Diencephalon (tissue), 1 donor: ENCODE results near the gene VRK3. TPM values are rescaled to one million over a fixed set of nuclear protein-coding genes. Genes with fewer than 3 reads are reported as not detected.

Source experiments
- total RNA-seq: library from RNA; depleted of rRNA; stranded (reverse); fragments of >200 nt; gene quantifications from one replicate; pipeline ENCODE4 v1.2.3, GENCODE V29; 2014

VRK3 gene, protein sequence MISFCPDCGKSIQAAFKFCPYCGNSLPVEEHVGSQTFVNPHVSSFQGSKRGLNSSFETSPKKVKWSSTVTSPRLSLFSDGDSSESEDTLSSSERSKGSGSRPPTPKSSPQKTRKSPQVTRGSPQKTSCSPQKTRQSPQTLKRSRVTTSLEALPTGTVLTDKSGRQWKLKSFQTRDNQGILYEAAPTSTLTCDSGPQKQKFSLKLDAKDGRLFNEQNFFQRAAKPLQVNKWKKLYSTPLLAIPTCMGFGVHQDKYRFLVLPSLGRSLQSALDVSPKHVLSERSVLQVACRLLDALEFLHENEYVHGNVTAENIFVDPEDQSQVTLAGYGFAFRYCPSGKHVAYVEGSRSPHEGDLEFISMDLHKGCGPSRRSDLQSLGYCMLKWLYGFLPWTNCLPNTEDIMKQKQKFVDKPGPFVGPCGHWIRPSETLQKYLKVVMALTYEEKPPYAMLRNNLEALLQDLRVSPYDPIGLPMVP
- 27.5 TPM for total RNA-seq

DNA sequence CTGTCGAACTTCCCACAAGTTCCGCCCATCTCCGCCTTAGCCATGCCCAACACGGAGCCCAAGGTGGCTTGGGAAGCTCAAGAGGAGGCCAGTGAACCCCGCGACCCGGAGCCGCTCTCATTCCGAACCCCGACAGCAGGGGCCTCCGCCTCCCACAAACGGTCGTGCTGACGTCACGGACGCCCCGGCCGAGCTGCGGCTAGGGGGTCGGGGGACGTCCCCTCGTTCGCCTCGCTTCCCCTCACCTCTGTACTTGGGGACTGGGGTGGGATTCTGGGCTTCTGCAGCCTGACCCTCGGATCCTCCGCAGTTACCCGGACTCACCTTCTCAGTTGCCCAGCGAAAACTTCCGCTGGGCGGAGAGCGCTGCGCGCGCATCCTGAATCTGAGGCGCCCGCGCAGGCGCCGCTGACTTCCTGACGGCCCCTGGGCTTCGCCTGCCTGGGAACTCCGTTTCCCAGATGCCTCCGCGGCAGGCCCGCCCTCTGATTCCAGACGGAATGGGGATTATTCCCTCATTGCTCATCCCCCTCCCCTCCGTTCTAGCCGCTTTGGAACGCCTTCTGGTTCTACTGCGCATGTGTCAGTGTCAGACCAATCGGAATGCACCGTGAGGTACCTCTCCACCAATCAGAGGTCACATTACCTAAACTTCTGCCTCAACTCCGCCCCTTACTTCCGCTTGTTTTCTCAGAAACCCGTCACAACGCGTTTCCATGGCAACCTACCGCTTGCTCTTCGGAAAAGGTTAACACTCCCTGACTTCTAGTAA lies at the start of gene VRK3:
TSS of gene VRK3 (minus strand) at position 351 of the 772 bp plus-strand sequence. CDS start 9,210 bp downstream, outside the sequence.

DNA sequence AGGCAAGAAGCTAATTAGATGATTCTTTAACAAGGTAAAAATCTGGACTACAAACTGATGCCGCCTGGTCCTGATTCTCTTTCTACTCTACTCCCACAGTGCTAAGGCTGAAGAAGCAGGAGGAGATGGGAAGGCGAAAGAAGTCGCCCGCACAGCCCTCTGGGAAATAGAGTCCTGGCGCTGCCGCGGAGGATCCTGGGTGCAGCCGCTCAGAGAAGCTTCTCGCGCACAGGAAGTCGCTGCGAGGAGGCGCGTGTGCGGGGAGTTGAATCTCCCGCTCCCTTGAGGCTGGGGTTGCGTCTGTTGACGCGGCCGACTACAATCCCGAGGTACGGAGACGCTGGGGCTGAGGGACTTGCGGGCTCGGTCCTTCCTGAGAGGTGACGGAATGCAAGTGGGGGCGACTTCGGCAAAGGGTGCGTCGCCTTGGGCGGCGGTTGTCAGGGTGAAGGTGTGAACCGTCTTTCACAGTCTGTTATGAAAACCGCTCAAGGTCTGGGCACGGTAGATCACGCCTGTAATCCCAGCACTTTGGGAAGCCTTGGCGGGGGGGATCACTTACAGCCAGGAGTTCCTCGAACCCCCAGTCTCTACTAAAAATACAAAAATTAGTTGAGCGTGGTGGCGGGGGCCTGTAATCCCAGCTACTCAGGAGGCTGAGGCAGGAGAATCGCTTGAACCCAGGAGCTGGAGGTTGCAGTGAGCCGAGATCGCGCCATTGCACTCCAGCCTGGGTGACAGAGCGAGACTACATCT lies 800 bp upstream of the VRK3 start, which contains the start of gene ZNF473:
TSS of gene ZNF473 (plus strand) at position 212 of the 756 bp plus-strand sequence. CDS start 5,078 bp downstream, outside the sequence.

DNA sequence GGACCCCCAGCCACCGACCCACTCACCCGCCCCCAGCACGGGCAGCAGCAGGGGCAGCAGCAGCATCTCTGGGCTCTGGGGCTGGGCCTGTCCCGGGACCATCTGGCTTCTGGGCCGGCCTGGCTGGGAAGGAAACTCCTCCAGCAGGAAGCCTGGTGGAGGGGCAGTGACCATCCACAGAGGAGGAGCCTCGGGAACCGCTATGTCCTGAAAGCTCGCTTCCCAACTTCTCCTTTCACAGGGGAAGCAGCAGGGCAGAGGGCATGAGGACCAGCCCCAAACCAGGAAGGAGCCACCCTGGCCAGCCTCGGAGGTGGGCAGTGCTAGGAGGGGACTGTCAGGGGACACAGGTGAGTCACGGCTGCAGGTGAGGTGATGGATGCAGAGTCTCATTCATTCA lies 64.2 kb downstream of the VRK3 start, which contains the start of gene SIGLEC11:
TSS of gene SIGLEC11 (minus strand) at position 193 of the 400 bp plus-strand sequence. CDS start at position 102, 91 bp downstream.

DNA sequence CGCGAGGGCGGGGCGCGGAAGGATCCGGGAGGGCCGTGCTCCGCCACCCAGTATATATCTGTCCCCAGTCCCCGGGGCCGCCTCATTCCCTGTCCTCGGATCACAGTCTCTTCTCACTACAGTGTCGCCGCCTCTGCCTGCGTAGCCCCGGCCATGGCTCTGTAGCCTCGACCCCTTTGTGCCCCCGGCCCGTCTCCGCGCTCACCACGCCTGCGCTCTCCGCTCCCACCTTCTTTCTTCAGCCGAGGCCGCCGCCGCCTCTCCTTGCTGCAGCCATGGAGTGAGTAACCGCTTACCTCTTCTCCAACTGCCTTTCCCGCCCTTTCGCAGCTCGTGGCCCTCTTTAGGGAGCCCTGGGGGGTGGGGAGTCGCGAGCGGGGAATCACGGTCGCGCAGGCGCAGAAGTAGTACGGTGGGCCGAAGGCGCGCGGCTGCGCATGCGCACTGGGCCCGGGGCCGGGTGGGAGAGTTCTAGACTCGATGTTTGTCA lies 96.0 kb downstream of the VRK3 start, which contains the start of the genes ATF5 and NUP62:
TSS of gene ATF5 (plus strand) at position 85 of the 490 bp plus-strand sequence. CDS start 1,646 bp downstream, outside the sequence.
TSS of gene NUP62 (minus strand) at position 384 of the 490 bp plus-strand sequence. CDS start 19,697 bp downstream, outside the sequence.

Other genes with a start within 250 kb of the VRK3 start
- 15.2 TPM for gene FUZ, start 212.1 kb downstream of the VRK3 start, total RNA-seq
- gene MED25, start 207.1 kb downstream of the VRK3 start, total RNA-seq, result 19.1 TPM
- 113 TPM for gene PTOV1, start 174.2 kb downstream of the VRK3 start, total RNA-seq
- gene PNKP, start 157.8 kb downstream of the VRK3 start, total RNA-seq, result 26.3 TPM
- 5.1 TPM for gene AKT1S1, start 148.0 kb downstream of the VRK3 start, total RNA-seq
- 9.7 TPM for gene TBC1D17, start 147.7 kb downstream of the VRK3 start, total RNA-seq
- 0.23 TPM for gene IL4I1, start 128.5 kb downstream of the VRK3 start, total RNA-seq
- 7.6 TPM for gene ATF5, start 96.2 kb downstream of the VRK3 start, total RNA-seq
- 18.2 TPM for gene NUP62, start 95.9 kb downstream of the VRK3 start, total RNA-seq
- gene SIGLEC11, start 64.2 kb downstream of the VRK3 start, total RNA-seq, result 0.23 TPM
- 10.4 TPM for gene ZNF473, start 633 bp upstream of the VRK3 start, total RNA-seq
- not detected for gene IZUMO2, start 137.9 kb upstream of the VRK3 start, total RNA-seq
- gene MYH14, start 178.2 kb upstream of the VRK3 start, total RNA-seq, result 4.4 TPM